Natural killer cell treated with Interleukin-12 subunit alpha and Interleukin-12 subunit beta and Interleukin-15 and Interleukin-18, amount 100 ng/mL, for 72 hours (primary cell): ENCODE data around the gene ABHD11. TPM values are rescaled to one million over a fixed set of nuclear protein-coding genes. Genes with fewer than 3 reads are reported as not detected.

Source experiments
- ATAC-seq, 2 donors: fragments of 150-1000 bp; cut with Tn5 transposase in 1 of 2; sonication (Bioruptor Pico), chemical (Tn5 transposase) in 1 of 2; 2 replicates each; pipeline ENCODE4 v1.10.0; 2021
- DNase-seq: peaks from one replicate; pipeline ENCODE4 v3.0.0; 2022; ENCODE audit warnings: low spot score
- H3K27ac Mint-ChIP-seq, 2 donors: 1 replicate in 1 of 2; 2 replicates in 1 of 2; pipeline ENCODE4 v1.8.0; 2022; ENCODE audit warnings: mixed read lengths in 2 of 2, mild to moderate bottlenecking in 1 of 2, moderate library complexity in 1 of 2
- H3K27me3 Mint-ChIP-seq, 2 donors: 1 replicate in 1 of 2; 2 replicates in 1 of 2; pipeline ENCODE4 v1.8.0; 2022; ENCODE audit warnings: mixed read lengths in 2 of 2
- H3K36me3 Mint-ChIP-seq: one replicate; pipeline ENCODE4 v1.8.0; 2022; ENCODE audit warnings: mixed read lengths
- H3K4me1 Mint-ChIP-seq, 2 donors: 1 replicate in 1 of 2; 2 replicates in 1 of 2; pipeline ENCODE4 v1.8.0; 2022; ENCODE audit warnings: low read depth in 2 of 2, mixed read lengths in 2 of 2, mild to moderate bottlenecking in 1 of 2
- H3K4me3 Mint-ChIP-seq: one replicate; pipeline ENCODE4 v1.8.0; 2022; ENCODE audit warnings: mixed read lengths
- H3K9me3 Mint-ChIP-seq: 2 replicates; pipeline ENCODE4 v1.8.0; 2022; ENCODE audit warnings: mixed read lengths
- total RNA-seq, 2 donors: library from RNA; stranded (reverse); gene quantifications; one replicate each; pipeline ENCODE4 v1.2.3, GENCODE V29; 2022

The ABHD11 gene
- total RNA-seq, 2 donors from 2014 or later = 16.9 to 24.2 TPM

- ATAC-seq (peak in 1 of 2 donors; percentile 75), DNase-seq (no peak)
- Mint-ChIP-seq H3K27ac (no peak overlapping the region), H3K36me3 (no peaks in the 10 kb centered on the region), H3K9me3 (no peaks in the 10 kb centered on the region), H3K27me3 (no peaks in the 10 kb centered on the region), H3K4me1 (peaks cover 0 to 21% of the 10 kb centered on the region in 2 donors), H3K4me3 (no peak overlapping the region)
Observed at GRCh38 chr7:73706126-73707044, 32.2 kb downstream of the ABHD11 start.

- Mint-ChIP-seq H3K27ac (no peak overlapping the region), H3K36me3 (no peaks in the 10 kb centered on the region), H3K4me3 (no peak overlapping the region), H3K9me3 (no peaks in the 10 kb centered on the region), H3K4me1 (peaks cover 0 to 21% of the 10 kb centered on the region in 2 donors), H3K27me3 (no peaks in the 10 kb centered on the region)
- ATAC-seq = no peak
- DNase-seq = no peak
Observed at GRCh38 chr7:73705551-73705920, 33.1 kb downstream of the ABHD11 start.

GRCh38 chr7:73704640-73705550 lies 33.7 kb downstream of the ABHD11 start:
- H3K36me3 Mint-ChIP-seq = no peaks in the 10 kb centered on the region
- ATAC-seq (no peak), DNase-seq (no peak)
- no peaks in the 10 kb centered on the region for H3K9me3 Mint-ChIP-seq
- H3K4me1 Mint-ChIP-seq = peaks cover 0 to 21% of the 10 kb centered on the region in 2 donors
- H3K4me3 Mint-ChIP-seq = no peak overlapping the region
- H3K27me3 Mint-ChIP-seq = no peaks in the 10 kb centered on the region
- no peak overlapping the region for H3K27ac Mint-ChIP-seq

GRCh38 chr7:73703757-73704639 lies 34.6 kb downstream of the ABHD11 start:
- H3K36me3 Mint-ChIP-seq = no peaks in the 10 kb centered on the region
- H3K27ac Mint-ChIP-seq = no peak overlapping the region
- peak; percentile 42 to 78 for ATAC-seq
- H3K4me1 Mint-ChIP-seq = peaks cover 0 to 21% of the 10 kb centered on the region in 2 donors
- H3K9me3 Mint-ChIP-seq = no peaks in the 10 kb centered on the region
- DNase-seq = no peak
- no peak overlapping the region for H3K4me3 Mint-ChIP-seq
- no peaks in the 10 kb centered on the region for H3K27me3 Mint-ChIP-seq

GRCh38 chr7:73703225-73703624 lies 35.4 kb downstream of the ABHD11 start:
- Mint-ChIP-seq H3K9me3 (no peaks in the 10 kb centered on the region), H3K4me1 (peaks cover 0 to 21% of the 10 kb centered on the region in 2 donors), H3K27me3 (no peaks in the 10 kb centered on the region), H3K27ac (no peak overlapping the region), H3K4me3 (no peak overlapping the region), H3K36me3 (no peaks in the 10 kb centered on the region)
- DNase-seq (no peak), ATAC-seq (no peak)

GRCh38 chr7:73702665-73703064 lies 35.9 kb downstream of the ABHD11 start:
- Mint-ChIP-seq H3K27me3 (no peaks in the 10 kb centered on the region), H3K36me3 (no peaks in the 10 kb centered on the region), H3K4me3 (no peak overlapping the region), H3K9me3 (no peaks in the 10 kb centered on the region), H3K27ac (no peak overlapping the region), H3K4me1 (peaks cover 0 to 21% of the 10 kb centered on the region in 2 donors)
- no peak for DNase-seq
- no peak for ATAC-seq

- H3K4me1 Mint-ChIP-seq = peaks cover 0 to 21% of the 10 kb centered on the region in 2 donors
- H3K36me3 Mint-ChIP-seq = no peaks in the 10 kb centered on the region
- no peak for DNase-seq
- ATAC-seq = no peak
- no peaks in the 10 kb centered on the region for H3K9me3 Mint-ChIP-seq
- no peak overlapping the region for H3K27ac Mint-ChIP-seq
- no peak overlapping the region for H3K4me3 Mint-ChIP-seq
- no peaks in the 10 kb centered on the region for H3K27me3 Mint-ChIP-seq
Observed at GRCh38 chr7:73702226-73702625, 36.4 kb downstream of the ABHD11 start.

GRCh38 chr7:73701357-73701995 lies 37.1 kb downstream of the ABHD11 start:
- Mint-ChIP-seq H3K4me3 (no peak overlapping the region), H3K27ac (no peak overlapping the region), H3K4me1 (peaks cover 0 to 16% of the 10 kb centered on the region in 2 donors), H3K27me3 (no peaks in the 10 kb centered on the region), H3K9me3 (no peaks in the 10 kb centered on the region), H3K36me3 (peaks cover 6% of the 10 kb centered on the region)
- ATAC-seq (no peak), DNase-seq (no peak)

GRCh38 chr7:73700581-73701134 lies 37.9 kb downstream of the ABHD11 start:
- H3K36me3 Mint-ChIP-seq = peaks cover 9% of the 10 kb centered on the region
- no peak overlapping the region for H3K4me3 Mint-ChIP-seq
- no peak for ATAC-seq
- H3K27ac Mint-ChIP-seq = no peak overlapping the region
- peaks cover 0 to 15% of the 10 kb centered on the region in 2 donors for H3K4me1 Mint-ChIP-seq
- no peak for DNase-seq
- H3K27me3 Mint-ChIP-seq = no peaks in the 10 kb centered on the region
- H3K9me3 Mint-ChIP-seq = no peaks in the 10 kb centered on the region

GRCh38 chr7:73700069-73700423 lies 38.6 kb downstream of the ABHD11 start:
- peaks cover 0 to 15% of the 10 kb centered on the region in 2 donors for H3K4me1 Mint-ChIP-seq
- DNase-seq (no peak), ATAC-seq (no peak)
- H3K27me3 Mint-ChIP-seq = no peaks in the 10 kb centered on the region
- no peak overlapping the region for H3K27ac Mint-ChIP-seq
- peaks cover 12% of the 10 kb centered on the region for H3K36me3 Mint-ChIP-seq
- H3K9me3 Mint-ChIP-seq = no peaks in the 10 kb centered on the region
- no peak overlapping the region for H3K4me3 Mint-ChIP-seq

- H3K9me3 Mint-ChIP-seq = no peaks in the 10 kb centered on the region
- H3K27ac Mint-ChIP-seq = no peak overlapping the region
- H3K4me1 Mint-ChIP-seq = peaks cover 0 to 18% of the 10 kb centered on the region in 2 donors
- DNase-seq (no peak), ATAC-seq (no peak)
- peaks cover 16% of the 10 kb centered on the region for H3K36me3 Mint-ChIP-seq
- H3K4me3 Mint-ChIP-seq = no peak overlapping the region
- no peaks in the 10 kb centered on the region for H3K27me3 Mint-ChIP-seq
Observed at GRCh38 chr7:73699370-73700068, 39.1 kb downstream of the ABHD11 start.

GRCh38 chr7:73698410-73698809 lies 40.2 kb downstream of the ABHD11 start:
- Mint-ChIP-seq H3K4me3 (no peak overlapping the region), H3K27me3 (no peaks in the 10 kb centered on the region), H3K9me3 (no peaks in the 10 kb centered on the region), H3K4me1 (peaks cover 0 to 21% of the 10 kb centered on the region in 2 donors), H3K36me3 (peaks cover 21% of the 10 kb centered on the region), H3K27ac (no peak overlapping the region)
- ATAC-seq (no peak), DNase-seq (no peak)
